ENCODE results near the gene PAK5. TPM values are rescaled to one million over a fixed set of nuclear protein-coding genes. Genes with fewer than 3 reads are reported as not detected.

PAK5 gene
- total RNA-seq, 1 donor from 2014 or later = 0.16 TPM

- no peaks in the 10 kb centered on the region for H3K27me3 Mint-ChIP-seq (ENCODE audit: low read depth, unreplicated experiment)
These were observed 98.9 kb downstream of the PAK5 start for GRCh38 chr20:9739991-9740390.

GRCh38 chr20:9736373-9736772, 102.5 kb downstream of the PAK5 start:
- no peaks in the 10 kb centered on the region for H3K9me3 Mint-ChIP-seq (ENCODE audit: unreplicated experiment)
- no peaks in the 10 kb centered on the region for H3K4me1 Mint-ChIP-seq (ENCODE audit: low read depth, unreplicated experiment)
- TF ChIP-seq EZH2 (IDR thresholded peaks at IDR 0.05; ENCODE audit: insufficient read depth, low read length) = no peak
- TF ChIP-seq CTCF (IDR thresholded peaks at IDR 0.05; ENCODE audit: insufficient read depth, low read depth, low read length) = no peak
- no peak overlapping the region for H3K27ac Mint-ChIP-seq (ENCODE audit: unreplicated experiment)
- no peaks in the 10 kb centered on the region for H3K79me2 ChIP-seq (ENCODE audit: insufficient read depth, low read length)
- H3K9me3 ChIP-seq (ENCODE audit: insufficient read depth, low read depth, low read length) = no peaks in the 10 kb centered on the region
- no peak overlapping the region for H3K4me3 Mint-ChIP-seq (ENCODE audit: unreplicated experiment)
- H3K27ac ChIP-seq (ENCODE audit: low read depth, low read length) = no peak overlapping the region
- DNase-seq (ENCODE audit: low read depth) (no peak), FAIRE-seq (no peak)
- H3K4me1 ChIP-seq (ENCODE audit: insufficient read depth, low read length) = no peaks in the 10 kb centered on the region
- no peaks in the 10 kb centered on the region for H4K20me1 ChIP-seq (ENCODE audit: insufficient read depth, low read length)
- H2AFZ ChIP-seq (ENCODE audit: low read depth, low read length) = no peak overlapping the region
- no peaks in the 10 kb centered on the region for H3K27me3 ChIP-seq (ENCODE audit: insufficient read depth, low read length)
- no peak overlapping the region for H3K4me3 ChIP-seq (ENCODE audit: insufficient read depth, low read depth, low read length)
- H3K36me3 ChIP-seq (ENCODE audit: insufficient read depth, low read length) = no peaks in the 10 kb centered on the region
- H3K27me3 Mint-ChIP-seq (ENCODE audit: low read depth, unreplicated experiment) = no peaks in the 10 kb centered on the region
- H3K4me2 ChIP-seq (ENCODE audit: low read length) = no peak overlapping the region
- no peak overlapping the region for H3K9ac ChIP-seq (ENCODE audit: low read length)
- H3K36me3 Mint-ChIP-seq (ENCODE audit: low read depth, unreplicated experiment) = no peaks in the 10 kb centered on the region

More at GRCh38 chr20:9739991-9740390, 98.9 kb downstream of the PAK5 start:
- no peak for FAIRE-seq
- no peak overlapping the region for H3K4me3 ChIP-seq (ENCODE audit: insufficient read depth, low read depth, low read length)
- no peaks in the 10 kb centered on the region for H3K79me2 ChIP-seq (ENCODE audit: insufficient read depth, low read length)
- DNase-seq (ENCODE audit: low read depth) = no peak
- no peak overlapping the region for H3K9ac ChIP-seq (ENCODE audit: low read length)
- H4K20me1 ChIP-seq (ENCODE audit: insufficient read depth, low read length) = no peaks in the 10 kb centered on the region
- no peaks in the 10 kb centered on the region for H3K9me3 ChIP-seq (ENCODE audit: insufficient read depth, low read depth, low read length)
- H3K36me3 ChIP-seq (ENCODE audit: insufficient read depth, low read length) = no peaks in the 10 kb centered on the region
- Mint-ChIP-seq H3K27ac (ENCODE audit: unreplicated experiment) (no peak overlapping the region), H3K36me3 (ENCODE audit: low read depth, unreplicated experiment) (no peaks in the 10 kb centered on the region), H3K4me1 (ENCODE audit: low read depth, unreplicated experiment) (no peaks in the 10 kb centered on the region), H3K4me3 (ENCODE audit: unreplicated experiment) (no peak overlapping the region), H3K9me3 (ENCODE audit: unreplicated experiment) (peaks cover 4% of the 10 kb centered on the region)
- H3K27me3 ChIP-seq (ENCODE audit: insufficient read depth, low read length) = no peaks in the 10 kb centered on the region
- no peak overlapping the region for H3K4me2 ChIP-seq (ENCODE audit: low read length)
- TF ChIP-seq EZH2 (IDR thresholded peaks at IDR 0.05; ENCODE audit: insufficient read depth, low read length) = no peak
- TF ChIP-seq CTCF (IDR thresholded peaks at IDR 0.05; ENCODE audit: insufficient read depth, low read depth, low read length) = no peak
- H3K4me1 ChIP-seq (ENCODE audit: insufficient read depth, low read length) = no peaks in the 10 kb centered on the region
- H3K27ac ChIP-seq (ENCODE audit: low read depth, low read length) = no peak overlapping the region
- no peak overlapping the region for H2AFZ ChIP-seq (ENCODE audit: low read depth, low read length)

GRCh38 chr20:9723501-9724202, 115.2 kb downstream of the PAK5 start:
- Histone ChIP-seq H2AFZ (ENCODE audit: low read depth, low read length) (no peak overlapping the region), H4K20me1 (ENCODE audit: insufficient read depth, low read length) (no peaks in the 10 kb centered on the region), H3K79me2 (ENCODE audit: insufficient read depth, low read length) (no peaks in the 10 kb centered on the region), H3K9ac (ENCODE audit: low read length) (no peak overlapping the region), H3K4me1 (ENCODE audit: insufficient read depth, low read length) (no peaks in the 10 kb centered on the region), H3K27ac (ENCODE audit: low read depth, low read length) (no peak overlapping the region), H3K36me3 (ENCODE audit: insufficient read depth, low read length) (no peaks in the 10 kb centered on the region), H3K9me3 (ENCODE audit: insufficient read depth, low read depth, low read length) (no peaks in the 10 kb centered on the region), H3K4me3 (ENCODE audit: insufficient read depth, low read depth, low read length) (no peak overlapping the region), H3K27me3 (ENCODE audit: insufficient read depth, low read length) (no peaks in the 10 kb centered on the region), H3K4me2 (ENCODE audit: low read length) (no peak overlapping the region)
- DNase-seq (ENCODE audit: low read depth) (no peak), FAIRE-seq (no peak)
- Mint-ChIP-seq H3K9me3 (ENCODE audit: unreplicated experiment) (peaks cover 5% of the 10 kb centered on the region), H3K27ac (ENCODE audit: unreplicated experiment) (no peak overlapping the region), H3K4me1 (ENCODE audit: low read depth, unreplicated experiment) (no peaks in the 10 kb centered on the region), H3K4me3 (ENCODE audit: unreplicated experiment) (no peak overlapping the region), H3K36me3 (ENCODE audit: low read depth, unreplicated experiment) (no peaks in the 10 kb centered on the region), H3K27me3 (ENCODE audit: low read depth, unreplicated experiment) (no peaks in the 10 kb centered on the region)
- no peak for TF ChIP-seq EZH2 (IDR thresholded peaks at IDR 0.05; ENCODE audit: insufficient read depth, low read length)
- TF ChIP-seq CTCF (IDR thresholded peaks at IDR 0.05; ENCODE audit: insufficient read depth, low read depth, low read length) = no peak
